ENCODE results near the gene GCH1.
A peak's percentile ranks its signal among the peaks of the same experiment; 100 is the strongest.
"Not testable (repeated sequence)": the region's sequence is repeated elsewhere in the genome, so short reads cannot be mapped to it uniquely, and the experiment has no call there.

GCH1 gene

GRCh38 chr14:54805070-54805444 lies 97.6 kb downstream of the GCH1 start:
- H3K4me2 ChIP-seq (ENCODE audit: low read length), result no peak overlapping the region
- no peaks in the 10 kb centered on the region for H3K9me3 ChIP-seq (replicated peaks; ENCODE audit: low read length)
- H3K4me3 ChIP-seq (ENCODE audit: low read length), result no peak overlapping the region
- H3K36me3 ChIP-seq (ENCODE audit: insufficient read depth, low read length), result no peaks in the 10 kb centered on the region
- H3K27me3 ChIP-seq (ENCODE audit: control insufficient read depth, insufficient read depth, low read length), result peaks cover 6% of the 10 kb centered on the region
- peaks cover 4% of the 10 kb centered on the region for H3K4me1 ChIP-seq (ENCODE audit: control insufficient read depth, insufficient read depth, low read length)
- H3K9ac ChIP-seq (ENCODE audit: low read depth, low read length), result no peak overlapping the region

GRCh38 chr14:54804538-54805041 lies 98.0 kb downstream of the GCH1 start:
- Histone ChIP-seq H3K4me3 (ENCODE audit: low read length) (no peak overlapping the region), H3K4me1 (ENCODE audit: control insufficient read depth, insufficient read depth, low read length) (peaks cover 4% of the 10 kb centered on the region), H3K36me3 (ENCODE audit: insufficient read depth, low read length) (no peaks in the 10 kb centered on the region), H3K4me2 (ENCODE audit: low read length) (no peak overlapping the region), H3K9me3 (replicated peaks; ENCODE audit: low read length) (no peaks in the 10 kb centered on the region), H3K9ac (ENCODE audit: low read depth, low read length) (no peak overlapping the region), H3K27me3 (ENCODE audit: control insufficient read depth, insufficient read depth, low read length) (peaks cover 6% of the 10 kb centered on the region)

DNA sequence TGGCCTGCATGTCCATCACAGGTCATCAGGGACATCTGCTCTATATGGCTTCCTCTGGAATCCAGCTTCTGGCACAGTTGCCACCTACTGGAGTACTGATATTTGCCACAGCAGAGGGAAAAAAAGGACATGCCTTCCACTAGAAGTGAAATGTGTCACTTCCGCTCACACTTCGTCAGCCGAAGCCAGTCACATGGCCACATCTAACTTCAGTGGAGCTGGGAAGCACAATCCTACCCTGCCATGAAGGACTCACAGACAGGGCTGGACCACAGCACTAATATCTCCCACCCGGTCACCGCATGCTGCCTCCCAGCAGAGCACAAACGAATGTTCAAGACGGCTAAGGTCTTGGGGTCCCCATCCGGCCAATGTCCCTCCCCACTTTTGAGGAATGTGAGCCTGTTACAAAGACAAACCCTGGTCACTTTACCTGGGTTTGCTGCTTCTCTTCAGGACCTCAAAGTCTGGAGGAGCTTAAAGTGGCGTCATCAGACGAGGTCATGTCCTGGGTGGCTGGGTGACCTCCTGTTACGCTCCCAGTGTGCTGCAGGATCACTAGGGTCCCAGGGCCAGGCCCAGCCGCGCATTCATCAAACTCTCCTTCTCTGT lies 98.6 kb downstream of the GCH1 start:
- Histone ChIP-seq H3K36me3 (ENCODE audit: insufficient read depth, low read length) (no peaks in the 10 kb centered on the region), H3K4me3 (ENCODE audit: low read length) (no peak overlapping the region), H3K4me2 (ENCODE audit: low read length) (no peak overlapping the region), H3K4me1 (ENCODE audit: control insufficient read depth, insufficient read depth, low read length) (peaks cover 4% of the 10 kb centered on the region), H3K9me3 (replicated peaks; ENCODE audit: low read length) (no peaks in the 10 kb centered on the region), H3K9ac (ENCODE audit: low read depth, low read length) (no peak overlapping the region), H3K27me3 (ENCODE audit: control insufficient read depth, insufficient read depth, low read length) (peaks cover 6% of the 10 kb centered on the region)

DNA sequence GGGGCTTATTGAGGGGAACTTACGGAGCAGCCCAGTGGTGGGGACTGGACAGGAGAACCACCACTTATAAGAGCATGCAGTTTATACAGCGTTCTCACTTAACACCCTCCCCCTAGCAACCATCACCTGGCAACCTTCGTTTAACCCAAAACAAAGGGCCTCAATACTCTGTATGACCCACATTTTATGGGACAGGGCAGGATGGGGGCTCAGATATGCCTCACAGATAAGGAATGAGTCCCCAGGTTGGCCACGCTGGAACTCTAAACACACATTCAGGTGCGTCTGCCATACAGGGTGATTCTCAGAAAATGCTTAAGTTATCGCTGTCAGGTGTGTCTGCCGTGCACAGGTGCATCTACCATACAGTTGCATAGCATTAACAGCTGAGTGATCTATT lies 99.2 kb downstream of the GCH1 start:
- H3K27me3 ChIP-seq (ENCODE audit: control insufficient read depth, insufficient read depth, low read length), result peaks cover 6% of the 10 kb centered on the region
- no peak overlapping the region for H3K4me3 ChIP-seq (ENCODE audit: low read length)
- no peak overlapping the region for H3K4me2 ChIP-seq (ENCODE audit: low read length)
- no peaks in the 10 kb centered on the region for H3K36me3 ChIP-seq (ENCODE audit: insufficient read depth, low read length)
- no peak overlapping the region for H3K9ac ChIP-seq (ENCODE audit: low read depth, low read length)
- peaks cover 4% of the 10 kb centered on the region for H3K4me1 ChIP-seq (ENCODE audit: control insufficient read depth, insufficient read depth, low read length)
- no peaks in the 10 kb centered on the region for H3K9me3 ChIP-seq (replicated peaks; ENCODE audit: low read length)

DNA sequence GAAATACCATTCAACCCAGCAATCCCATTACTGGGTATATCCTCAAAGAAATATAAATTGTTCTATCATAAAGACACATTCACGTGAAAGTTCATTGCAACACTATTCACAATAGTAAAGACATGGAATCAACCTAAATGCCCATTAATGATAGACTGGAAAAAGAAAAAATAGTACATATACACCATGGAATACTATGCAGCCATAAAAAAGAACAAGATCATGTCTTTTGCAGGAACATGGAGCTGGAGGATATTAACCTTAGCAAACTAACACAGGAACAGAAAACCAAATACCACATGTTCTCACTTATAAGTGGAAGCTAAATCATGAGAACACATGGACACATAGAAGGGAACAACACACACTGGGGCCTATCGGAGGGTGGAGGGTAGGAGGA lies 101.1 kb downstream of the GCH1 start:
- not testable (repeated sequence) for H3K9ac ChIP-seq (ENCODE audit: low read depth, low read length); H3K4me3 ChIP-seq (ENCODE audit: low read length); H3K36me3 ChIP-seq (ENCODE audit: insufficient read depth, low read length); H3K9me3 ChIP-seq (replicated peaks; ENCODE audit: low read length); H3K27me3 ChIP-seq (ENCODE audit: control insufficient read depth, insufficient read depth, low read length); H3K4me2 ChIP-seq (ENCODE audit: low read length)
- peaks cover 13% of the 10 kb centered on the region for H3K4me1 ChIP-seq (ENCODE audit: control insufficient read depth, insufficient read depth, low read length)

- Histone ChIP-seq H3K4me3 (ENCODE audit: low read length) (no peak overlapping the region), H3K9me3 (replicated peaks; ENCODE audit: low read length) (no peaks in the 10 kb centered on the region), H3K4me2 (ENCODE audit: low read length) (no peak overlapping the region), H3K36me3 (ENCODE audit: insufficient read depth, low read length) (no peaks in the 10 kb centered on the region), H3K9ac (ENCODE audit: low read depth, low read length) (no peak overlapping the region), H3K4me1 (ENCODE audit: control insufficient read depth, insufficient read depth, low read length) (peaks cover 11% of the 10 kb centered on the region), H3K27me3 (ENCODE audit: control insufficient read depth, insufficient read depth, low read length) (peaks cover 6% of the 10 kb centered on the region)
Observed at GRCh38 chr14:54798465-54799124, 104.0 kb downstream of the GCH1 start.

DNA sequence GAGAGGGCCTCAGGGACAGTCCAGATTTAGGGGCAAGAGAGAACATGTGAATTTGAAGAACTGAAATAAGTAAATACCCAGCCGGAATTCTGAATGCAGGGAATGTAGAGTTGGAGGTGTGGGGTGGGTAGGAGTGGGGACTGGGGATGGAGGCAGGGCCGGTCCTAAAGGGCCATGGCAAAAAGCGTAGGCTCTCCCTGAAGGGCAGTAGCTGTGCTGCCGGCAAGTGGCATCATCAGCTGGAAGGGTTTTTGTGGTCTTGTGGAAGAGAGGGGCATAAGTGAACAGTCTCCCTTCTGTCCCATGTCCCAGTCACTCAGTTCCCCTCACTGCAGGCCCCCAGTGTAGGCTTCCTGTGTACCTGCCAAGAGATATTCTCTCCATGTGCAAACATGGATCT lies 104.6 kb downstream of the GCH1 start:
- Histone ChIP-seq H3K27me3 (ENCODE audit: control insufficient read depth, insufficient read depth, low read length) (peaks cover 4% of the 10 kb centered on the region), H3K36me3 (ENCODE audit: insufficient read depth, low read length) (no peaks in the 10 kb centered on the region), H3K9me3 (replicated peaks; ENCODE audit: low read length) (no peaks in the 10 kb centered on the region), H3K4me2 (ENCODE audit: low read length) (no peak overlapping the region), H3K9ac (ENCODE audit: low read depth, low read length) (no peak overlapping the region), H3K4me1 (ENCODE audit: control insufficient read depth, insufficient read depth, low read length) (peaks cover 11% of the 10 kb centered on the region), H3K4me3 (ENCODE audit: low read length) (no peak overlapping the region)

- Histone ChIP-seq H3K4me3 (ENCODE audit: low read length) (no peak overlapping the region), H3K9ac (ENCODE audit: low read depth, low read length) (no peak overlapping the region), H3K4me1 (ENCODE audit: control insufficient read depth, insufficient read depth, low read length) (peaks cover 11% of the 10 kb centered on the region), H3K27me3 (ENCODE audit: control insufficient read depth, insufficient read depth, low read length) (no peaks in the 10 kb centered on the region), H3K9me3 (replicated peaks; ENCODE audit: low read length) (no peaks in the 10 kb centered on the region), H3K36me3 (ENCODE audit: insufficient read depth, low read length) (no peaks in the 10 kb centered on the region), H3K4me2 (ENCODE audit: low read length) (no peak overlapping the region)
Observed at GRCh38 chr14:54797556-54797955, 105.1 kb downstream of the GCH1 start.

DNA sequence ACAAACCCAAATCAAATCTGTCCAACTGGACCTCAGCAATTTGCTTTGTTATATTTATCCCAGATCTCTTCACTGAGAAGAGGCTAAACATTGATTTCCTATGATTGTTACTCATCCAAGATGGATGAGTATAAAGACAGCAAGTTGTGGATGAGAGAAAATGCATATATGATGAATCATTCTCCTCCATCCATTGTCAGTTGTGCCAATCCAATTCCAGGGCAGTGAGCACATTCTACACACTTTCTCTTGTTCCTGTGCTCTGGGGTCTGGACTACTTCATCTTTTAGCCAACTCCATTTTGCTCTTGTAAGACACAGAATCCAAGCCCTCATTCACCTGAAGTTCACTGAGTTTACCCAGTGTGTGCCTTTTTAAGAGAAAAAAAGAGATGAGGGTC lies 105.7 kb downstream of the GCH1 start:
- H3K4me2 ChIP-seq (ENCODE audit: low read length), result peak overlapping the region; percentile 36
- no peak overlapping the region for H3K4me3 ChIP-seq (ENCODE audit: low read length)
- no peaks in the 10 kb centered on the region for H3K9me3 ChIP-seq (replicated peaks; ENCODE audit: low read length)
- peaks cover 11% of the 10 kb centered on the region for H3K4me1 ChIP-seq (ENCODE audit: control insufficient read depth, insufficient read depth, low read length)
- no peaks in the 10 kb centered on the region for H3K27me3 ChIP-seq (ENCODE audit: control insufficient read depth, insufficient read depth, low read length)
- H3K36me3 ChIP-seq (ENCODE audit: insufficient read depth, low read length), result no peaks in the 10 kb centered on the region
- H3K9ac ChIP-seq (ENCODE audit: low read depth, low read length), result no peak overlapping the region

DNA sequence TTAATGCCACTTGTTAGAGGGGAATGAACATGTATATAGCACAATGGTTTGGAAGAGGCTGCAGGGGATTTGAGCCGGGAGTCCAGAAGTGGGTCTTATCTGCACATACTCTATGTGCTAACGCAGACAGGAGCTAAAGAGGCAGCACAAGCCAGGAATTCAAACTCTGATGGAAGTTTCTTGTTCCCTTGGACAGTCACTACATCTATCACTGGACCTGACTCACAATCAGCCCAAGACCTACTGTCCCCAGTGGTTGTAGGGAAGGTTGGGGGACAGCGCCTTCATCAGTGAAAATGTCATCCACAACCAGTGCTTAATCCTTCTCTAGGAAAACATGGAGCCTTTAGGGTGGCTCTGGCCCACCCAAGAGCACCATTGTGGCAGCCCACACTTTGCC lies 107.8 kb downstream of the GCH1 start:
- no peak overlapping the region for H3K4me2 ChIP-seq (ENCODE audit: low read length)
- H3K36me3 ChIP-seq (ENCODE audit: insufficient read depth, low read length), result peaks cover 7% of the 10 kb centered on the region
- H3K27me3 ChIP-seq (ENCODE audit: control insufficient read depth, insufficient read depth, low read length), result no peaks in the 10 kb centered on the region
- no peaks in the 10 kb centered on the region for H3K9me3 ChIP-seq (replicated peaks; ENCODE audit: low read length)
- H3K4me3 ChIP-seq (ENCODE audit: low read length), result no peak overlapping the region
- H3K4me1 ChIP-seq (ENCODE audit: control insufficient read depth, insufficient read depth, low read length), result peaks cover 11% of the 10 kb centered on the region
- no peak overlapping the region for H3K9ac ChIP-seq (ENCODE audit: low read depth, low read length)

DNA sequence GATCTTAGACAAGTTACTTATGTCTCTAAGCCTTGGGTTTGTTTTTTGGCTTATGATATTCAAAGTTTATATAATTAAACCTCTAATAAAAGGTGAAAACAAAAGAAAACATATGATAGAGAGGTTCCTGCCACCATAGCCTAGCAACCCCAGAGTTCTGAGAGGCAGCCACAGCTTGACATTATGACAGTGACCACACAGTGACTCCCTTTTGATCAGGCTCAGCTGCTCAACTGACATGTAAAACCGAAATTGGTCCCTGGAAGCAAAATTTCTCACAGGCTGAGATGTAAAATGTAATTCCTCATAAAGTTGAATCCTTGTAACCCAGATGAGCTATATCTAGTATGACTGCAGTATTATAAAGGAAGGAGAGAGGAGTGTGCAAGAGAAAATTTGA lies 108.5 kb downstream of the GCH1 start:
- Histone ChIP-seq H3K9ac (ENCODE audit: low read depth, low read length) (no peak overlapping the region), H3K27me3 (ENCODE audit: control insufficient read depth, insufficient read depth, low read length) (no peaks in the 10 kb centered on the region), H3K36me3 (ENCODE audit: insufficient read depth, low read length) (peaks cover 13% of the 10 kb centered on the region), H3K4me3 (ENCODE audit: low read length) (no peak overlapping the region), H3K9me3 (replicated peaks; ENCODE audit: low read length) (no peaks in the 10 kb centered on the region), H3K4me1 (ENCODE audit: control insufficient read depth, insufficient read depth, low read length) (peaks cover 11% of the 10 kb centered on the region), H3K4me2 (ENCODE audit: low read length) (no peak overlapping the region)

GRCh38 chr14:54792288-54792687 lies 110.3 kb downstream of the GCH1 start:
- no peak overlapping the region for H3K9ac ChIP-seq (ENCODE audit: low read depth, low read length)
- H3K36me3 ChIP-seq (ENCODE audit: insufficient read depth, low read length), result peaks cover 29% of the 10 kb centered on the region
- no peaks in the 10 kb centered on the region for H3K27me3 ChIP-seq (ENCODE audit: control insufficient read depth, insufficient read depth, low read length)
- H3K4me2 ChIP-seq (ENCODE audit: low read length), result no peak overlapping the region
- no peaks in the 10 kb centered on the region for H3K9me3 ChIP-seq (replicated peaks; ENCODE audit: low read length)
- H3K4me3 ChIP-seq (ENCODE audit: low read length), result no peak overlapping the region
- H3K4me1 ChIP-seq (ENCODE audit: control insufficient read depth, insufficient read depth, low read length), result peaks cover 9% of the 10 kb centered on the region
